Lower lobe of right lung (tissue), 2 donors: ENCODE data around the gene NPAP1. TPM values are rescaled to one million over a fixed set of nuclear protein-coding genes. Genes with fewer than 3 reads are reported as not detected.

Experiments used
- ATAC-seq, 2 donors: fragments of 200-7000 bp; cut with Tn5 transposase; one replicate each; pipeline ENCODE4 v1.9.1; 2020 to 2022; ENCODE audit warnings: mild to moderate bottlenecking in 2 of 2, moderate library complexity in 2 of 2
- DNase-seq: peaks from one replicate; pipeline ENCODE4 v3.0.0-alpha.2; 2020
- H3K27ac ChIP-seq: fragments of 200-600 bp; one replicate; pipeline ENCODE4 v1.8.0; 2022
- H3K27me3 ChIP-seq: fragments of 200-600 bp; one replicate; pipeline ENCODE4 v1.8.0; 2022; ENCODE audit warnings: low read depth
- H3K36me3 ChIP-seq: fragments of 200-600 bp; one replicate; pipeline ENCODE4 v1.8.0; 2022; ENCODE audit warnings: mild to moderate bottlenecking
- H3K4me1 ChIP-seq: fragments of 200-600 bp; one replicate; pipeline ENCODE4 v1.8.0; 2022
- H3K4me3 ChIP-seq: fragments of 200-600 bp; one replicate; pipeline ENCODE4 v1.8.0; 2022; ENCODE audit warnings: mild to moderate bottlenecking
- H3K9me3 ChIP-seq: fragments of 200-600 bp; one replicate; pipeline ENCODE4 v1.8.0; 2022
- intact Hi-C: fragments of 100-400 bp; cut with DNase I; formaldehyde crosslinking; loops from one replicate; pipeline ENCODE4 v1.11.0; 2022
- total RNA-seq: library from RNA; stranded (reverse); fragmentation: NEBNext Ultra II Directional; extraction: Animal tissue kit (Norgen Biotek cat#: 25700); gene quantifications from one replicate; pipeline ENCODE4 v1.2.1, GENCODE V29; 2021
- TF ChIP-seq, protein P1 (sequence below): fragments of 200-600 bp; IDR thresholded peaks from one replicate; pipeline ENCODE4 v1.8.0; 2022; ENCODE audit warnings: antibody characterized with exemption, mild to moderate bottlenecking
- donor health status: DM: no; HTN: yes; CAD: no; lungs with severe emphysema.

The NPAP1 gene
- total RNA-seq, 1 donor from 2014 or later: 0.12 TPM

GRCh38 chr15:24684313-24684712 is 8.7 kb downstream of the NPAP1 start:
- H3K4me1 ChIP-seq: no peaks in the 10 kb centered on the region
- H3K36me3 ChIP-seq: no peaks in the 10 kb centered on the region
- intact Hi-C loops: no loop called here
- ATAC-seq (no peak), DNase-seq (no peak)
- no peaks in the 10 kb centered on the region for H3K27me3 ChIP-seq
- H3K9me3 ChIP-seq: no peaks in the 10 kb centered on the region
- H3K4me3 ChIP-seq: no peak overlapping the region
- TF ChIP-seq, protein P1, sequence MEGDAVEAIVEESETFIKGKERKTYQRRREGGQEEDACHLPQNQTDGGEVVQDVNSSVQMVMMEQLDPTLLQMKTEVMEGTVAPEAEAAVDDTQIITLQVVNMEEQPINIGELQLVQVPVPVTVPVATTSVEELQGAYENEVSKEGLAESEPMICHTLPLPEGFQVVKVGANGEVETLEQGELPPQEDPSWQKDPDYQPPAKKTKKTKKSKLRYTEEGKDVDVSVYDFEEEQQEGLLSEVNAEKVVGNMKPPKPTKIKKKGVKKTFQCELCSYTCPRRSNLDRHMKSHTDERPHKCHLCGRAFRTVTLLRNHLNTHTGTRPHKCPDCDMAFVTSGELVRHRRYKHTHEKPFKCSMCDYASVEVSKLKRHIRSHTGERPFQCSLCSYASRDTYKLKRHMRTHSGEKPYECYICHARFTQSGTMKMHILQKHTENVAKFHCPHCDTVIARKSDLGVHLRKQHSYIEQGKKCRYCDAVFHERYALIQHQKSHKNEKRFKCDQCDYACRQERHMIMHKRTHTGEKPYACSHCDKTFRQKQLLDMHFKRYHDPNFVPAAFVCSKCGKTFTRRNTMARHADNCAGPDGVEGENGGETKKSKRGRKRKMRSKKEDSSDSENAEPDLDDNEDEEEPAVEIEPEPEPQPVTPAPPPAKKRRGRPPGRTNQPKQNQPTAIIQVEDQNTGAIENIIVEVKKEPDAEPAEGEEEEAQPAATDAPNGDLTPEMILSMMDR: no peak
- H3K27ac ChIP-seq: no peak overlapping the region

GRCh38 chr15:24696201-24696600 is 20.6 kb downstream of the NPAP1 start:
- Histone ChIP-seq H3K4me1 (no peaks in the 10 kb centered on the region), H3K36me3 (no peaks in the 10 kb centered on the region), H3K27ac (no peak overlapping the region), H3K4me3 (no peak overlapping the region), H3K9me3 (peaks cover 4% of the 10 kb centered on the region), H3K27me3 (no peaks in the 10 kb centered on the region)
- intact Hi-C loops: no loop called here
- DNase-seq (no peak), ATAC-seq (no peak)
- TF ChIP-seq, protein P1: no peak

- TF ChIP-seq, protein P1: no peak
- no peaks in the 10 kb centered on the region for H3K9me3 ChIP-seq
- H3K36me3 ChIP-seq: no peaks in the 10 kb centered on the region
- intact Hi-C loops: no loop called here
- H3K4me3 ChIP-seq: no peak overlapping the region
- ATAC-seq (no peak), DNase-seq (no peak)
- no peak overlapping the region for H3K27ac ChIP-seq
- no peaks in the 10 kb centered on the region for H3K27me3 ChIP-seq
- H3K4me1 ChIP-seq: no peaks in the 10 kb centered on the region
Observed at GRCh38 chr15:24696842-24697241, 21.3 kb downstream of the NPAP1 start.

- ATAC-seq: no peak
Observed at GRCh38 chr15:24718289-24719082, 42.9 kb downstream of the NPAP1 start.

DNA sequence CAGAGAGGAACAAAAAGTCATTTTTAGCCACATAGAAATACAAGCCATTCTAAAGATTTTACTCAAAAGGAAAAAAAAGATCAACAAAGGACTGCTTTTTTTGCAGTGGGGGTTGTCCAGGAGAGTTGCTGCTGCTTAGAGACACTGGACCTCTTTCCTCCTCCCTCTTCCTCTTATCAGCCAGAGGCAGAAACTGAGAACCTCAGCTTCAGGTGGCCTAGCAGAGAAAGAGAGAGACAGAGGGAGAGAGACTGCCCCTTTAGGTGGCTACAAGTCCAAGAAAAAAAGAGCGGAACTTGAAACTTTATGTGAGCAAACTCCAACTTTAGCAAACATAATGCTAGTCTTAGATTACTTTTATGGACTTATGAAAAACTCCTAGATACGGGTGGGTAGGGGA is 54.2 kb downstream of the NPAP1 start:
- Histone ChIP-seq H3K36me3 (no peaks in the 10 kb centered on the region), H3K27me3 (no peaks in the 10 kb centered on the region), H3K4me3 (no peak overlapping the region), H3K9me3 (no peaks in the 10 kb centered on the region), H3K4me1 (no peaks in the 10 kb centered on the region), H3K27ac (no peak overlapping the region)
- intact Hi-C loops: no loop called here
- TF ChIP-seq, protein P1: no peak
- DNase-seq (no peak), ATAC-seq (no peak)

More at GRCh38 chr15:24718289-24719082, 42.9 kb downstream of the NPAP1 start:
- no peak overlapping the region for H3K4me3 ChIP-seq
- H3K9me3 ChIP-seq: no peaks in the 10 kb centered on the region
- no peak overlapping the region for H3K27ac ChIP-seq
- TF ChIP-seq, protein P1: no peak
- intact Hi-C loops: no loop called here
- DNase-seq: no peak
- H3K4me1 ChIP-seq: no peaks in the 10 kb centered on the region
- no peaks in the 10 kb centered on the region for H3K27me3 ChIP-seq
- H3K36me3 ChIP-seq: no peaks in the 10 kb centered on the region
